Measurements from ENCODE around the gene ELANE.

Gene ELANE

DNA sequence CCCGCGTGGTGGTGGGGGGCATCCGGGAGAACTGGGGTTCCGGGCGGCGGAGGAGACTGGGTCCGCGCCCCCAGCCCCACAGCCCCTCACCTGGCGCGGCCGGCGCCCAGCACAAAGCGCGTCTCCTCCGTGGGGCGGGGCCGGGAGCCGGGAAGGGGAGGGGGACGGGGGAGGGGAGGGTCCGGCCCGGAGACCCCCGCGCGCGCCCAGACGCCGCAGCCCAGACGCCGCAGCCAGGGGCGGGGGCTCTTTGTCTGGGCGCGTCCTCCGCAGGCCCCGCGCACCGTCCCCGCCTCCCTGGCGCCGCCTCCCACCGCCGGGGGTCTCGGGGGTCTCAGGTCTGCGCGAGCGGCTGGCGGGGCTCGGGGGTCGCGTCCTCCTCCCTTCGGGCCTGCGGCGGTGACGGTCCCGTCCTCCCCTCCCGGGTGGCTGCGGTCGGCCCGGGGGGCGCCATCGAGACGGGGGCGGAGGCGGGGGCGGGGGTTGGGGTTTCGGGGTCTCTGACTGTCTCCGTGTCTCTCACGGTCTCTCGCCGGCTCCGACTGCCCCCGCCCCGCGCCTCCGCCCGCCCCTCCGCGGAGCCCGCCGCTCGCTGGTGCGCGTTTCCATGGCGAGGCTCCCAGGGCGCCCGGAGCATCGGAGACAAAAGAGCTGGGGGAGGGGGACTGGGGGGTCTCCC is 30.1 kb upstream of the ELANE start, which contains the start of gene PLPPR3:
PLPPR3 (minus strand) TSS at position 131 of the 679 bp plus-strand sequence. CDS start 396 bp downstream, outside the sequence.
- ChIA-PET CTCF (no interaction called here), POLR2A (no interaction called here)
- DNase-seq (ENCODE audit: extremely low spot score), result no peak
- TF ChIP-seq, protein P1, sequence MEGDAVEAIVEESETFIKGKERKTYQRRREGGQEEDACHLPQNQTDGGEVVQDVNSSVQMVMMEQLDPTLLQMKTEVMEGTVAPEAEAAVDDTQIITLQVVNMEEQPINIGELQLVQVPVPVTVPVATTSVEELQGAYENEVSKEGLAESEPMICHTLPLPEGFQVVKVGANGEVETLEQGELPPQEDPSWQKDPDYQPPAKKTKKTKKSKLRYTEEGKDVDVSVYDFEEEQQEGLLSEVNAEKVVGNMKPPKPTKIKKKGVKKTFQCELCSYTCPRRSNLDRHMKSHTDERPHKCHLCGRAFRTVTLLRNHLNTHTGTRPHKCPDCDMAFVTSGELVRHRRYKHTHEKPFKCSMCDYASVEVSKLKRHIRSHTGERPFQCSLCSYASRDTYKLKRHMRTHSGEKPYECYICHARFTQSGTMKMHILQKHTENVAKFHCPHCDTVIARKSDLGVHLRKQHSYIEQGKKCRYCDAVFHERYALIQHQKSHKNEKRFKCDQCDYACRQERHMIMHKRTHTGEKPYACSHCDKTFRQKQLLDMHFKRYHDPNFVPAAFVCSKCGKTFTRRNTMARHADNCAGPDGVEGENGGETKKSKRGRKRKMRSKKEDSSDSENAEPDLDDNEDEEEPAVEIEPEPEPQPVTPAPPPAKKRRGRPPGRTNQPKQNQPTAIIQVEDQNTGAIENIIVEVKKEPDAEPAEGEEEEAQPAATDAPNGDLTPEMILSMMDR (IDR thresholded peaks at IDR 0.05; ENCODE audit: control extremely low read depth, extremely low read depth, low read depth, missing control alignments), result no peak

DNA sequence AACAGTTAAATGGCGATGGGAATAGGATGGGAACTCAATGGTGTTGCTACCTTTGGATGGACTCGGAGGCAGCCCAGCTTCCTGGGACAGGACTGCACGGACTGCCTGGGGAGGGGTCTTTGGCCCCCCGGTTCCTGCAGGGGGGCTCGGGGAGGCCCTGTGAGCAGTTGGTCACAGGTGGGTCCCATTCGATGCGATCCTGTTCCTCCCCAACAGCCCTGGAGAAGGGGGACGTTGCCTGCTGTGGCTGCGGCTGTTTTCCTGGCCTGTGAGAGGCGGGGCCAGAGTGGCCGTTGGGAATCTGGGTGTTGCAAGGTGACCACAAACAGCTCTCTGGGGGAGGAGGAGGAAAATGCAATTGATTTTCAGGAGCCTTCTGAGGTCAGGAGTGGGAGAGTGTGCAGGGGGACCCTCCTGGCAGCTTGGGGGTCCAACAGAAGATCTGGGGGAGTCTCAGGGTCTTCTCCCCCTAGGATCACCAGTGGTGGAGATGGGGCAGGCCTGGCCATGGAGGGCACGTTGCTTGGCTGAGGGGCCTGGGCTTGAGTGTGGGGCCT is 28.5 kb upstream of the ELANE start:
- POLR2A ChIA-PET, result no interaction called here
- no peak for DNase-seq (ENCODE audit: extremely low spot score)
- TF ChIP-seq, protein P1 (IDR thresholded peaks at IDR 0.05; ENCODE audit: control extremely low read depth, extremely low read depth, low read depth, missing control alignments), result no peak
- CTCF ChIA-PET, result no interaction called here

DNA sequence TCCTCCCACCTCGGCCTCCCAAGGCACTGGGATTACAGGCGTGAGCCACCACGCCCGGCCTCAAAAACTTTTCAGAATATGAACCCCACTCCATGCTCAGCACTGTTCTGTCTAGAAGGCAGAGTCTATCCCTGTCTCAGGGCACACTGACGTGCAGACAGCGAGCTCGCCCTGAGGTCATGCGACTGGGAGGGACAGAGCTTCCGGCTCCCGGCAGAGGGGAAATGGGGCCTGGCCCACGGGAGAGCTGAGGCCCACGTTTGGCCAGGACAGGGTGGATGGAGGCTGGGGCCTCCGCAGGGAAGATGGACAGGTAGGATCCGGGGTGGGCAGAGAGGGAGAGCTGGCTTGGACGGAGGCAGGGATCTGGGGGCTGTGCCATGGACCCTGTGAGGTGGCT is 27.2 kb upstream of the ELANE start:
- CTCF ChIA-PET, result no interaction called here
- TF ChIP-seq, protein P1 (IDR thresholded peaks at IDR 0.05; ENCODE audit: control extremely low read depth, extremely low read depth, low read depth, missing control alignments), result no peak
- POLR2A ChIA-PET, result no interaction called here
- DNase-seq (ENCODE audit: extremely low spot score), result no peak

DNA sequence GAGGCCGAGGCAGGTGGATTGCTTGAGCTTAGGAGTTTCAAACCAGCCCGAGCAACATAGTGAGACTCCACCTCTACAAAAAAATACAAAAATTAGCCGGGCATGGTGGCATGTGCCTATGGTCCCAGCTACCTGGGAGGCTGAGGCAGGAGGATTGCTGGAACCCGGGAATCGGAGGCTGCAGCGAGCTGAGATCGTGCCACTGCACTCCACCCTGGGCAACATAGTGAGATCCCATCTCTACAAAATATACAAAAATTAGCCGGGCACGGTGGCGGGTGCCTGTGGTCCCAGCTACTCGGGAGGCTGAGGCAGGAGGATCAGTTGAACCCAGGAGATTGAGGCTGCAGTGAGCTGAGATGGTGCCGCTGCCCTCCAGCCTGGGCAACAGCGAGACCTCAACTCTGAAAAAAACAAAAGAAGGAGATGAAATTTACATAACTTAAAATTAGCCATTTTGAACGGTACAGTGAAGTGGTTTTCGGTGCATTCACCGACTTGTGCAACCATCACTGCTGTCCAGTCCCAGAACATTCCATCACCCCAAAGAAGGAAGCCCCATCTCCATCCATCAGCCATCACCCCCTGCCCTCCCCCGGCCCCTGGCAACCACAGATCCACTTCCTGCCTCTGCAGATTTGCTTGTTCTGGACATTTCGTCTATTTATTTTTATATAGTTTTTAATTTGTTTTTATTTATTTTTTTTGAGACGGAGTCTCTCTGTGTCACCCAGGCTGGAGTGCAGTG is 26.0 kb upstream of the ELANE start:
- CTCF ChIA-PET, result interaction anchor here (1.1 to 1.3 kb wide), 2 partner anchors 30 to 56 kb away, joined by 3 read pairs; no protein-coding TSS in a partner anchor
- TF ChIP-seq, protein P1 (IDR thresholded peaks at IDR 0.05; ENCODE audit: control extremely low read depth, extremely low read depth, low read depth, missing control alignments), result no peak
- DNase-seq (ENCODE audit: extremely low spot score), result no peak
- POLR2A ChIA-PET, result no interaction called here

DNA sequence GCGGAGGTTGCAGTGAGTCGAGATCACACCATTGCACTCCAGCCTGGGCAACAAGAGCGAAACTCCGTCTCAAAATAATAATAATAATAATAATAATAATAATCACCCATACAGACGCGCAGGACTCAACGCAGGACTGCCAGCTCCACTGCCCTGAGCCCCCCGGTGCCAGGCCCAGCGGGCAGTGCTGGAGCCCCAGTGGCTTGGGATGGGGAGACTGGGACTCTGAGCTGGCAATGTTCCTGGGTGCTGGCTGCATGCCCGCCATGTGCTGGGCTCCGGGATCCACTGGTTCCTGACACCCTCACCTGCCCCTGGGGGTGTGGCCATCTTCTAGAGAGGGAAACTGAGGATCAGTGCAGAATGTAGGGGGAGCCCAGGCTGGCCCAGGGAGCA is 24.8 kb upstream of the ELANE start:
- ChIA-PET CTCF (interaction anchor here (1.1 kb wide), 1 partner anchor 29 kb away, joined by 3 read pairs; no protein-coding TSS in a partner anchor), POLR2A (no interaction called here)
- DNase-seq (ENCODE audit: extremely low spot score), result no peak
- TF ChIP-seq, protein P1 (IDR thresholded peaks at IDR 0.05; ENCODE audit: control extremely low read depth, extremely low read depth, low read depth, missing control alignments), result no peak

DNA sequence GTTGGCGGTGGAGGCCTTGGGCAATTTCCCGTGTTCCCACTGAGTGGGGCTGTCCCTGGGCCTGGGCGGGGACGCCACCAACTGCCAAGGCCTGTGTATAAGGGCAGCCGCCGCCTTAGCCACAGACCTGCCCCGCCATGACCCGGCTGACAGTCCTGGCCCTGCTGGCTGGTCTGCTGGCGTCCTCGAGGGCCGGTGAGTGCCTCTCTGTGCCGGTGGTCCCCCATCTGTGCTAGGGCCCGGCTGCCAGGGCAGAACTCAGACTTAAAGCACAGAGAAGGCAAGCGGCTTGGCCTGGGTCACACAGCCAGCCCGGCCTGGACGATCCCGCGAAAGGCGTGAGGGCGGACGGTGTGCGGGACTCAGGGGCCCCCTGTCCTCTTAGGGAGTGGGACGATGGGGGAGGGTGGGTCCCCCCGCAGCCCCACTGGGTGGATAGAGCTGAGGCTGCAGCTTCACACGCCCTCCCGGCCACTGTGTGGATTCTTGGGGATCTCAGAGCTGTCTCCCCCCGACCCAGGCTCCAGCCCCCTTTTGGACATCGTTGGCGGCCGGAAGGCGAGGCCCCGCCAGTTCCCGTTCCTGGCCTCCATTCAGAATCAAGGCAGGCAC is 24.3 kb upstream of the ELANE start, which contains the start of gene AZU1:
AZU1 (plus strand) TSS at position 128 of the 612 bp plus-strand sequence; CDS start at position 138, 10 bp downstream.
- ChIA-PET CTCF (no interaction called here), POLR2A (no interaction called here)
- TF ChIP-seq, protein P1 (IDR thresholded peaks at IDR 0.05; ENCODE audit: control extremely low read depth, extremely low read depth, low read depth, missing control alignments), result no peak
- no peak for DNase-seq (ENCODE audit: extremely low spot score)

Data from GM10248 (cell line).